Measurements from ENCODE around the gene MCM7. TPM values are rescaled to one million over a fixed set of nuclear protein-coding genes. Genes with fewer than 3 reads are reported as not detected.
A peak's percentile ranks its signal among the peaks of the same experiment; 100 is the strongest.

The MCM7 gene
- total and polyA plus RNA-seq, 2 of the 13 experiments (the other 11 are each of a cell fraction or from before 2014, with no cell fraction given): 84.5 to 214 TPM

- TF ChIP-seq SNAPC4 (CRISPR knock-in tag; IDR thresholded peaks at IDR 0.05) (0 out of 2 replicates have a peak, but pooled peaks have one; percentile 14), KDM6A (CRISPR knock-in tag; IDR thresholded peaks at IDR 0.05; ENCODE audit: low read depth) (no peak), ZNF703 (CRISPR knock-in tag; IDR thresholded peaks at IDR 0.05; ENCODE audit: borderline replicate concordance) (no peak), ZNF343 (CRISPR knock-in tag; IDR thresholded peaks at IDR 0.05) (no peak), UBTF (CRISPR knock-in tag; IDR thresholded peaks at IDR 0.05) (no peak), SOX13 (IDR thresholded peaks at IDR 0.05) (no peak), SOX13 (CRISPR knock-in tag; conservative IDR thresholded peaks at IDR 0.05 in 1 of 2, IDR thresholded peaks at IDR 0.05 in 1 of 2) (peak in 1 of 2 experiments; percentile 3; a peak in 1 of 4 replicates), GTF3A (CRISPR knock-in tag; conservative IDR thresholded peaks at IDR 0.05) (no peak), HCFC1 (IDR thresholded peaks at IDR 0.05; ENCODE audit: low read depth, low read length) (peak; percentile 65), MTF1 (CRISPR knock-in tag; IDR thresholded peaks at IDR 0.05) (no peak), ZNF496 (CRISPR knock-in tag; IDR thresholded peaks at IDR 0.05; ENCODE audit: insufficient replicate concordance) (no peak), HNF4A (CRISPR knock-in tag; IDR thresholded peaks at IDR 0.05) (no peak), ZNF296 (CRISPR knock-in tag; conservative IDR thresholded peaks at IDR 0.05) (0 out of 2 replicates have a peak, but pooled peaks have one; percentile 59), ZFY (CRISPR knock-in tag; IDR thresholded peaks at IDR 0.05) (peak; percentile 69; the same call in 1 of the 2 replicates), SP140L (CRISPR knock-in tag; IDR thresholded peaks at IDR 0.05; ENCODE audit: borderline replicate concordance) (no peak), HMGA1 (CRISPR knock-in tag; conservative IDR thresholded peaks at IDR 0.05) (no peak), IKZF1 (IDR thresholded peaks at IDR 0.05) (no peak), CBX1 (IDR thresholded peaks at IDR 0.05; ENCODE audit: low read depth) (no peak), SOX6 (IDR thresholded peaks at IDR 0.05) (no peak), SOX6 (CRISPR knock-in tag; IDR thresholded peaks at IDR 0.05) (peak; percentile 23; the same call in 1 of the 2 replicates), CENPX (CRISPR knock-in tag; IDR thresholded peaks at IDR 0.05) (no peak), ZNF33A (CRISPR knock-in tag; IDR thresholded peaks at IDR 0.05; ENCODE audit: borderline replicate concordance) (no peak), DRAP1 (CRISPR knock-in tag; IDR thresholded peaks at IDR 0.05) (no peak)
Measured at GRCh38 chr7:100119970-100120732, 19.0 kb upstream of the MCM7 start (continued).

Measured in HepG2 (cell line).